A549 (cell line): ENCODE measurements around the gene MYO5C. TPM values are rescaled to one million over a fixed set of nuclear protein-coding genes. Genes with fewer than 3 reads are reported as not detected.

ENCODE experiments used
- ATAC-seq, 2 experiments: fragments of 200-7000 bp in 1 of 2; fragments of >200 bp in 1 of 2; cut with Nextera tagmentation in 1 of 2; cut with Tn5 transposase in 1 of 2; 3 replicates each; pipeline versions ENCODE4 v1.8.0 to v1.9.1; 2018 to 2020; ENCODE audit warnings: mild to moderate bottlenecking in 1 of 2, moderate library complexity in 1 of 2
- CTCF ChIA-PET: fragments of 300-600 bp; sonication (Branson Sonifier 250); formaldehyde crosslinking; extraction: SDS; loops from one replicate; lab custom pipeline; 2021; ENCODE audit warnings: antibody characterized with exemption, inconsistent platforms; lab: Yijun Ruan, JAX
- POLR2A ChIA-PET: fragments of 350-600 bp; formaldehyde crosslinking; extraction: SDS; loops from one replicate; lab custom pipeline; 2021; ENCODE audit warnings: antibody characterized with exemption, inconsistent platforms; lab: Yijun Ruan, JAX
- DNase-seq, 2 experiments: peaks; one replicate each; pipeline versions ENCODE4 v3.0.0 to v3.0.0-alpha.2; 2011 to 2016; ENCODE audit warnings: low read depth in 1 of 2, low spot score in 1 of 2
- FAIRE-seq: peaks from 2 replicates; lab custom pipeline; 2011; peaks lifted over from hg19 to GRCh38; lab: Jason Lieb, UNC
- H3K27ac ChIP-seq, 2 experiments: fragments of >200 bp; sonication (Bioruptor Twin); formaldehyde crosslinking; 3 replicates each; pipeline ENCODE4 v1.5.1; 2016 to 2017
- H3K4me1 ChIP-seq: fragments of >200 bp; sonication (Bioruptor Twin); formaldehyde crosslinking; 3 replicates; pipeline ENCODE4 v1.6.1; 2016
- H3K4me2 ChIP-seq: fragments of >200 bp; sonication (Bioruptor Twin); formaldehyde crosslinking; 3 replicates; pipeline ENCODE4 v1.6.1; 2016
- H3K4me3 ChIP-seq: fragments of >200 bp; sonication (Bioruptor Twin); formaldehyde crosslinking; 3 replicates; pipeline ENCODE4 v1.5.1; 2016
- H3K9me3 ChIP-seq: fragments of >200 bp; sonication (Bioruptor Twin); formaldehyde crosslinking; 3 replicates; pipeline ENCODE4 v1.6.1; 2016
- BCL3 ChIP-seq: fragments of >200 bp; sonication (Bioruptor Twin); formaldehyde crosslinking; IDR thresholded peaks from 3 replicates; pipeline ENCODE4 v1.6.1; 2016
- CBX2 ChIP-seq: fragments of 200-600 bp; sonication (generic); IDR thresholded peaks from 2 replicates; pipeline ENCODE4 v1.6.1; 2016; ENCODE audit warnings: low read depth, mild to moderate bottlenecking, borderline replicate concordance
- CBX8 ChIP-seq: fragments of 200-600 bp; sonication (generic); IDR thresholded peaks from 2 replicates; pipeline ENCODE4 v1.6.1; 2016
- CHD2 ChIP-seq: fragments of 150-350 bp; IDR thresholded peaks from 2 replicates; pipeline ENCODE4 v1.6.1; 2014; ENCODE audit warnings: low read length; ENCODE audit not compliant: partially characterized antibody
- E2F6 ChIP-seq: IDR thresholded peaks from 2 replicates; pipeline ENCODE4 v1.6.1; 2012; ENCODE audit warnings: low read depth, borderline replicate concordance
- EHMT2 ChIP-seq: fragments of 200-600 bp; sonication (generic); IDR thresholded peaks from 2 replicates; pipeline ENCODE4 v1.6.1; 2016; ENCODE audit warnings: antibody characterized with exemption, low read depth, mild to moderate bottlenecking, moderate library complexity
- ESRRA ChIP-seq: fragments of 150-350 bp; IDR thresholded peaks from 2 replicates; pipeline ENCODE4 v1.6.1; 2014; ENCODE audit warnings: mild to moderate bottlenecking, low read length, borderline replicate concordance
- GATA3 ChIP-seq: IDR thresholded peaks from 2 replicates; pipeline ENCODE4 v1.6.1; 2012; ENCODE audit warnings: borderline replicate concordance
- HES2 ChIP-seq: fragments of >200 bp; sonication (Bioruptor Twin); formaldehyde crosslinking; IDR thresholded peaks from 2 replicates; pipeline ENCODE4 v1.6.1; 2016
- HOXA7 ChIP-seq: fragments of 250-450 bp; sonication (Bioruptor Pico); IDR thresholded peaks from 2 replicates; pipeline ENCODE4 v1.5.0; 2020; ENCODE audit warnings: mild to moderate bottlenecking, moderate library complexity
- KDM5A ChIP-seq: fragments of 200-600 bp; sonication (generic); IDR thresholded peaks from 2 replicates; pipeline ENCODE4 v1.6.1; 2016; ENCODE audit warnings: antibody characterized with exemption, mild to moderate bottlenecking
- MAFK ChIP-seq: fragments of 450-650 bp; IDR thresholded peaks from 2 replicates; pipeline ENCODE4 v1.6.1; 2014; ENCODE audit not compliant: partially characterized antibody
- PHF8 ChIP-seq: fragments of 200-600 bp; sonication (generic); IDR thresholded peaks from 2 replicates; pipeline ENCODE4 v1.6.1; 2016; ENCODE audit warnings: low read depth, mild to moderate bottlenecking, antibody characterized with exemption, moderate library complexity, borderline replicate concordance
- RARB ChIP-seq: fragments of 250-450 bp; sonication (Bioruptor Pico); IDR thresholded peaks from 2 replicates; pipeline ENCODE4 v1.8.0; 2021; ENCODE audit warnings: mild to moderate bottlenecking, moderate library complexity
- RCOR1 ChIP-seq: fragments of 150-350 bp; IDR thresholded peaks from 2 replicates; pipeline ENCODE4 v1.6.1; 2014; ENCODE audit warnings: antibody characterized with exemption, low read length, low read depth
- REST ChIP-seq: fragments of 200-600 bp; sonication (generic); IDR thresholded peaks from 2 replicates; pipeline ENCODE4 v1.6.1; 2016; ENCODE audit warnings: antibody characterized with exemption, mild to moderate bottlenecking, moderate library complexity
- RFX5 ChIP-seq: fragments of 450-650 bp; IDR thresholded peaks from 2 replicates; pipeline ENCODE4 v1.7.1; 2014; ENCODE audit warnings: antibody characterized with exemption, mild to moderate bottlenecking, moderate library complexity
- SREBF2 ChIP-seq: fragments of 450-650 bp; IDR thresholded peaks from 2 replicates; pipeline ENCODE4 v1.6.1; 2014; ENCODE audit warnings: mild to moderate bottlenecking, moderate library complexity
- TFCP2L1 ChIP-seq: fragments of 250-450 bp; sonication (Bioruptor Pico); IDR thresholded peaks from 2 replicates; pipeline ENCODE4 v1.5.0; 2021; ENCODE audit warnings: mild to moderate bottlenecking
- TP53 ChIP-seq: fragments of 250-450 bp; sonication (Bioruptor Pico); IDR thresholded peaks from 2 replicates; pipeline ENCODE4 v1.5.0; 2021; ENCODE audit warnings: mild to moderate bottlenecking, moderate library complexity
- ZFP36 ChIP-seq: fragments of 450-650 bp; IDR thresholded peaks from 2 replicates; pipeline ENCODE4 v1.6.1; 2014; ENCODE audit warnings: borderline replicate concordance; ENCODE audit not compliant: partially characterized antibody
- ZNF302 ChIP-seq: fragments of 250-450 bp; sonication (Bioruptor Pico); IDR thresholded peaks from 2 replicates; pipeline ENCODE4 v1.9.0; 2021; ENCODE audit warnings: inconsistent platforms, mild to moderate bottlenecking, moderate library complexity
- ZSCAN20 ChIP-seq: fragments of 250-450 bp; sonication (Bioruptor Pico); IDR thresholded peaks from 2 replicates; pipeline ENCODE4 v1.8.0; 2022; ENCODE audit warnings: mild to moderate bottlenecking, moderate library complexity
- WGBS: methylation state at CpG from one replicate; pipeline ENCODE4 v1.1.6; 2017; ENCODE audit errors: missing lambda C conversion rate; 5-methylcytosine and 5-hydroxymethylcytosine counted together
- polyA plus RNA-seq, 4 experiments: library from polyadenylated mRNA; depleted of rRNA in 3 of 4; stranded (reverse); fragments of >200 nt; fragmentation: RNase III in 1 of 4; extraction: RNeasy Plus Mini Kit Qiagen cat#74134 plus additional on column Dnase treatment in 1 of 4; gene quantifications; 2 replicates in 3 of 4; 3 replicates in 1 of 4; pipeline ENCODE4 v1.2.3, GENCODE V29; 2011 to 2017
- TF ChIP-seq, protein P1 (sequence below): fragments of 250-450 bp; sonication (Bioruptor Pico); IDR thresholded peaks from 2 replicates; pipeline ENCODE4 v1.5.0; 2020; ENCODE audit warnings: low read depth, mild to moderate bottlenecking, moderate library complexity
- TF ChIP-seq, protein P2 (sequence below): IDR thresholded peaks from 2 replicates; pipeline ENCODE4 v1.6.1; 2012

Gene MYO5C
- polyA plus RNA-seq, 2 of the 4 experiments (the other 2 are of a cell fraction): 6.2 to 27.6 TPM

- H3K9me3 ChIP-seq: no peaks in the 10 kb centered on the region
- WGBS: 88% methylated on average over 4 of the region's 4 CpGs
- FAIRE-seq (no peak), ATAC-seq (no peak)
- H3K4me2 ChIP-seq: no peak overlapping the region
- no peak for TF ChIP-seq HOXA7 (CRISPR knock-in tag)
- no peak for TF ChIP-seq ZSCAN20
- TF ChIP-seq PHF8: no peak
- no peak for TF ChIP-seq EHMT2
- no peak for TF ChIP-seq BCL3
- TF ChIP-seq KDM5A: no peak
- no peak for TF ChIP-seq REST
- TF ChIP-seq, protein P1, sequence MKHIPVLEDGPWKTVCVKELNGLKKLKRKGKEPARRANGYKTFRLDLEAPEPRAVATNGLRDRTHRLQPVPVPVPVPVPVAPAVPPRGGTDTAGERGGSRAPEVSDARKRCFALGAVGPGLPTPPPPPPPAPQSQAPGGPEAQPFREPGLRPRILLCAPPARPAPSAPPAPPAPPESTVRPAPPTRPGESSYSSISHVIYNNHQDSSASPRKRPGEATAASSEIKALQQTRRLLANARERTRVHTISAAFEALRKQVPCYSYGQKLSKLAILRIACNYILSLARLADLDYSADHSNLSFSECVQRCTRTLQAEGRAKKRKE (CRISPR knock-in tag): no peak
- TF ChIP-seq, protein P2, sequence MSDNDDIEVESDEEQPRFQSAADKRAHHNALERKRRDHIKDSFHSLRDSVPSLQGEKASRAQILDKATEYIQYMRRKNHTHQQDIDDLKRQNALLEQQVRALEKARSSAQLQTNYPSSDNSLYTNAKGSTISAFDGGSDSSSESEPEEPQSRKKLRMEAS: no peak
- TF ChIP-seq MAFK: no peak
- no peak for TF ChIP-seq GATA3
- TF ChIP-seq HES2: no peak
- TF ChIP-seq CBX2: no peak
- no peak for TF ChIP-seq ZNF302 (CRISPR knock-in tag)
- TF ChIP-seq RCOR1: no peak
- no peak for TF ChIP-seq CHD2
- no peak for TF ChIP-seq CBX8
- no peak for TF ChIP-seq SREBF2
- TF ChIP-seq ESRRA: no peak
- TF ChIP-seq, all 56 proteins: peak for 0
- H3K27ac ChIP-seq: no peak overlapping the region
- CTCF ChIA-PET: interaction anchor here (0.8 to 11.1 kb wide), 8 partner anchors 8 to 473 kb away, joined by 3 to 180 read pairs (median 6); no protein-coding TSS in a partner anchor
- no peak overlapping the region for H3K4me3 ChIP-seq
- POLR2A ChIA-PET: no interaction called here
- peaks cover 34% of the 10 kb centered on the region for H3K4me1 ChIP-seq
- DNase-seq: no peak
Measured at GRCh38 chr15:52259503-52259902, 36.1 kb downstream of the MYO5C start.

DNA sequence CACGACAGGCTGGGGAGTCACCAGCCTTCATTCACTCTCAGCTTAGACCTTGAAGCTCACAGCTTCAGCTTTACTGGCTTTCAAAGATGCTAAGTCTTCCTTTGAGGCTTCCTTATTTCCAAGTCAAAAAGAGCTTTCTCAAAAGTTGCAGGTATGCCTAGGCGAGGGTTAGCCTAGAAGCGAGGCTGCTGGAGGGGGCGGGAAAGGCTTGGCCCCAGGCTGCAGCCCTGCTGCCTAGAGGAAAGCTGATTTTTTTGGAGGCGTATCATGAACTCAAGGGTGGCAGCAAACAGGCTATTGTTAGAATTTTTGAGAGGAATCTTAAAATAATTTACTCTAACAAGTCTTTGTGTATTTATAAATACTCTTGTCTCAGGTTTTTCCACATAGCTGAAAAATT lies 37.1 kb downstream of the MYO5C start:
- CTCF ChIA-PET: interaction anchor here (1.2 to 11.1 kb wide), 9 partner anchors 9 to 474 kb away, joined by 3 to 180 read pairs (median 21); no protein-coding TSS in a partner anchor
- no peak overlapping the region for H3K4me2 ChIP-seq
- ATAC-seq (no peak), FAIRE-seq (no peak), DNase-seq (no peak)
- POLR2A ChIA-PET: interaction anchor here (0.7 kb wide), 1 partner anchor 475 kb away, joined by 4 read pairs; no protein-coding TSS in a partner anchor
- no peaks in the 10 kb centered on the region for H3K9me3 ChIP-seq
- 94% methylated on average over 5 of the region's 5 CpGs for WGBS
- no peak overlapping the region for H3K4me3 ChIP-seq
- H3K27ac ChIP-seq: no peak overlapping the region
- TF ChIP-seq RFX5 (no peak), RARB (CRISPR knock-in tag) (no peak), E2F6 (no peak), TFCP2L1 (no peak), ZFP36 (no peak), TP53 (CRISPR knock-in tag) (no peak)
- peaks cover 44% of the 10 kb centered on the region for H3K4me1 ChIP-seq
